ENCODE results near the gene PVALB. TPM values are rescaled to one million over a fixed set of nuclear protein-coding genes. Genes with fewer than 3 reads are reported as not detected.

The PVALB gene
- total and polyA plus RNA-seq, 2 of the 4 experiments (the other 2 are of a cell fraction), result not detected

DNA sequence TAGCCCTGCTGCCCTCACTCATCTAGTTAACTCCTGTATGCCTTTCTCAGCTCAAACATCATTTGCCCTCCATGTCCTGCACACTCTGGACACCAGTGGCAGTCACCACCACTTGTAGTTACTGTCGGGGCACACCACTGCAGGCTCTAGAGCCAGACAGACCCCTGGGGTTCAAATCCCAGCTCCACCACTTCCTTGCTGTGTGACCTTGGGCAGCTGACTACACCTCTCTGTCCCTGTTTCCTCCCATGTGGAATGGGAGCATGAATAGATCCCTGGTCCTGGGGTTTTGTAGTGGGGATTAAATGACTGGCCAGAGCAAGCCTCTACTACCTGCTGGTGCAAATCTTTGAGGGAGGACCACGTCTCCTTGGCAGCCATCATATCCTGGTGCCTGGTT is 33.1 kb downstream of the PVALB start:
- no peak overlapping the region for H4K91ac ChIP-seq (ENCODE audit: insufficient read depth, low read depth, low read length)
- dilution Hi-C loops (cut with HindIII; ENCODE audit: low sequenced_read_pairs, unreplicated experiment) (no loop called here), intact Hi-C loops (cut with micrococcal nuclease) (loop anchor here (5.0 kb wide), 2 partner anchors 239 to 414 kb away; no protein-coding TSS in a partner anchor), in situ Hi-C loops (cut with MboI; ENCODE audit: low sequenced_read_pairs) (loop anchor here (5.0 kb wide), 1 partner anchor 64 kb away; no protein-coding TSS in a partner anchor)
- no TSS peak for BruUV-seq (replicated peaks)
- no peak overlapping the region for H4K5ac ChIP-seq (ENCODE audit: low read depth, low read length)
- no peak overlapping the region for H3K4me3 ChIP-seq (ENCODE audit: insufficient read depth, low read depth, low read length)
- no peak overlapping the region for H2BK120ac ChIP-seq (ENCODE audit: low read depth, low read length)
- no peak overlapping the region for H3K23ac ChIP-seq (ENCODE audit: low read depth, low read length)
- no peaks in the 10 kb centered on the region for H3K36me3 ChIP-seq (ENCODE audit: control insufficient read depth, insufficient read depth, low read length)
- H3K9me3 ChIP-seq (ENCODE audit: control insufficient read depth, insufficient read depth, low read length), result no peaks in the 10 kb centered on the region
- TF ChIP-seq, protein P1, sequence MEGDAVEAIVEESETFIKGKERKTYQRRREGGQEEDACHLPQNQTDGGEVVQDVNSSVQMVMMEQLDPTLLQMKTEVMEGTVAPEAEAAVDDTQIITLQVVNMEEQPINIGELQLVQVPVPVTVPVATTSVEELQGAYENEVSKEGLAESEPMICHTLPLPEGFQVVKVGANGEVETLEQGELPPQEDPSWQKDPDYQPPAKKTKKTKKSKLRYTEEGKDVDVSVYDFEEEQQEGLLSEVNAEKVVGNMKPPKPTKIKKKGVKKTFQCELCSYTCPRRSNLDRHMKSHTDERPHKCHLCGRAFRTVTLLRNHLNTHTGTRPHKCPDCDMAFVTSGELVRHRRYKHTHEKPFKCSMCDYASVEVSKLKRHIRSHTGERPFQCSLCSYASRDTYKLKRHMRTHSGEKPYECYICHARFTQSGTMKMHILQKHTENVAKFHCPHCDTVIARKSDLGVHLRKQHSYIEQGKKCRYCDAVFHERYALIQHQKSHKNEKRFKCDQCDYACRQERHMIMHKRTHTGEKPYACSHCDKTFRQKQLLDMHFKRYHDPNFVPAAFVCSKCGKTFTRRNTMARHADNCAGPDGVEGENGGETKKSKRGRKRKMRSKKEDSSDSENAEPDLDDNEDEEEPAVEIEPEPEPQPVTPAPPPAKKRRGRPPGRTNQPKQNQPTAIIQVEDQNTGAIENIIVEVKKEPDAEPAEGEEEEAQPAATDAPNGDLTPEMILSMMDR (conservative IDR thresholded peaks at IDR 0.05; ENCODE audit: low read depth, low read length), result no peak
- no peaks in the 10 kb centered on the region for H4K20me1 ChIP-seq (ENCODE audit: insufficient read depth, low read length)
- H4K8ac ChIP-seq (ENCODE audit: low read depth in 2 of 2, low read length in 2 of 2), result no peak overlapping the region
- no peak overlapping the region for H2AK5ac ChIP-seq (ENCODE audit: low read depth, low read length)
- CTCF ChIA-PET, result no interaction called here
- H3K9ac ChIP-seq (ENCODE audit: low read depth, low read length), result no peak overlapping the region
- POLR2A ChIA-PET (ENCODE audit: unreplicated experiment), result no interaction called here
- H2BK20ac ChIP-seq (ENCODE audit: low read depth, low read length), result no peak overlapping the region
- no peak overlapping the region for H3K27ac ChIP-seq (ENCODE audit: insufficient read depth, low read length)
- peak overlapping the region; percentile 1 for H2AFZ ChIP-seq (replicated peaks; ENCODE audit: low read length, poor library complexity)
- no peaks in the 10 kb centered on the region for H3K79me1 ChIP-seq (ENCODE audit: low read depth in 1 of 2, low read length in 2 of 2)
- no peak overlapping the region for H2BK5ac ChIP-seq (ENCODE audit: low read depth, low read length, poor library complexity, severe bottlenecking)
- no peak overlapping the region for H3K18ac ChIP-seq (ENCODE audit: low read depth, low read length)
- H3K9me1 ChIP-seq (ENCODE audit: insufficient read depth, low read length), result no peaks in the 10 kb centered on the region
- WGBS, 2 experiments (ENCODE audit: extremely low coverage in 2 of 2, insufficient read length in 1 of 2), result no CpG with 5 or more reads among the region's 2 CpGs
- H2AK9ac ChIP-seq (replicated peaks; ENCODE audit: low read depth, low read length, poor library complexity), result no peak overlapping the region
- H3K4me2 ChIP-seq (ENCODE audit: low read depth, low read length), result no peak overlapping the region
- no peak for ATAC-seq (ENCODE audit: low read depth)
- H3K56ac ChIP-seq (ENCODE audit: extremely low read depth, insufficient read depth, low read length), result no peak overlapping the region
- H3K4me1 ChIP-seq (ENCODE audit: control insufficient read depth, insufficient read depth, low read length), result peaks cover 4% of the 10 kb centered on the region
- no peak for DNase-seq
- H2BK15ac ChIP-seq (ENCODE audit: low read depth, low read length), result no peak overlapping the region
- H3K14ac ChIP-seq (replicated peaks; ENCODE audit: low read depth, low read length), result no peak overlapping the region
- H3K4ac ChIP-seq (ENCODE audit: low read depth, low read length), result no peak overlapping the region
- H3K27me3 ChIP-seq (ENCODE audit: control insufficient read depth, insufficient read depth, low read length), result peaks cover 40% of the 10 kb centered on the region
